Kidney epithelial cell (primary cell): Measurements from ENCODE around the gene DMPK. TPM values are rescaled to one million over a fixed set of nuclear protein-coding genes. Genes with fewer than 3 reads are reported as not detected.
A peak's percentile ranks its signal among the peaks of the same experiment; 100 is the strongest.

Experiments
- DNase-seq: peaks from one replicate; pipeline ENCODE4 v3.0.0-alpha.2; 2010; ENCODE audit warnings: low read depth
- H3K27me3 ChIP-seq: 2 replicates; pipeline ENCODE4 v1.6.0; 2011; ENCODE audit warnings: low read length; ENCODE audit not compliant: control insufficient read depth, insufficient read depth
- H3K36me3 ChIP-seq: 2 replicates; pipeline ENCODE4 v1.5.1; 2011; ENCODE audit warnings: low read length; ENCODE audit not compliant: control insufficient read depth, insufficient read depth
- H3K4me3 ChIP-seq: 2 replicates; pipeline ENCODE4 v1.5.1; 2011; ENCODE audit warnings: low read depth, mild to moderate bottlenecking, control low read depth, low read length
- CTCF ChIP-seq: IDR thresholded peaks from 2 replicates; pipeline ENCODE4 v1.5.1; 2011; ENCODE audit warnings: mild to moderate bottlenecking, moderate library complexity, low read length, control low read depth, inconsistent platforms; ENCODE audit not compliant: insufficient read depth, poor library complexity, severe bottlenecking
- total RNA-seq: library from RNA; depleted of rRNA; stranded (reverse); fragments of >200 nt; gene quantifications from 2 replicates; pipeline ENCODE4 v1.2.3, GENCODE V29; 2015

Gene DMPK
- total RNA-seq, 1 donor from 2014 or later: 17.7 TPM

- H3K4me3 ChIP-seq: no peak overlapping the region
- H3K36me3 ChIP-seq: peaks cover 6% of the 10 kb centered on the region
- no peak for TF ChIP-seq CTCF
- H3K27me3 ChIP-seq: no peaks in the 10 kb centered on the region
- DNase-seq: no peak
These were observed 802 bp downstream of the DMPK start for GRCh38 chr19:45781214-45782161.

GRCh38 chr19:45780448-45781213, 1.7 kb downstream of the DMPK start:
- H3K27me3 ChIP-seq: no peaks in the 10 kb centered on the region
- DNase-seq: no peak
- TF ChIP-seq CTCF: no peak
- no peak overlapping the region for H3K4me3 ChIP-seq
- peaks cover 6% of the 10 kb centered on the region for H3K36me3 ChIP-seq

- Histone ChIP-seq H3K4me3 (no peak overlapping the region), H3K36me3 (peaks cover 6% of the 10 kb centered on the region), H3K27me3 (no peaks in the 10 kb centered on the region)
- no peak for DNase-seq
- no peak for TF ChIP-seq CTCF
These were observed 2.2 kb downstream of the DMPK start for GRCh38 chr19:45780146-45780447.

- Histone ChIP-seq H3K27me3 (no peaks in the 10 kb centered on the region), H3K4me3 (peak overlapping the region; percentile 37), H3K36me3 (peaks cover 6% of the 10 kb centered on the region)
- DNase-seq: no peak
- TF ChIP-seq CTCF: peak; percentile 86
These were observed 2.8 kb downstream of the DMPK start for GRCh38 chr19:45779231-45780145.

GRCh38 chr19:45778010-45778661, 4.2 kb downstream of the DMPK start:
- no peak for TF ChIP-seq CTCF
- DNase-seq: no peak
- no peak overlapping the region for H3K4me3 ChIP-seq
- no peaks in the 10 kb centered on the region for H3K27me3 ChIP-seq
- peaks cover 6% of the 10 kb centered on the region for H3K36me3 ChIP-seq
